COLO829 (cell line): ENCODE data around the gene SPON1.
A peak's percentile ranks its signal among the peaks of the same experiment; 100 is the strongest.
"Not testable (repeated sequence)": the region's sequence is repeated elsewhere in the genome, so short reads cannot be mapped to it uniquely, and the experiment has no call there.

Experiments used
- DNase-seq: peaks from one replicate; pipeline ENCODE4 v3.0.0; 2012; ENCODE audit warnings: low spot score

SPON1 gene

GRCh38 chr11:14245444-14245843, 282.9 kb downstream of the SPON1 start:
- no peak for DNase-seq

GRCh38 chr11:14248580-14248981, 286.1 kb downstream of the SPON1 start:
- no peak for DNase-seq

- peak; percentile 40 for DNase-seq
Measured at GRCh38 chr11:14249121-14249963, 286.8 kb downstream of the SPON1 start.

- DNase-seq = no peak
Measured at GRCh38 chr11:14251754-14252153, 289.2 kb downstream of the SPON1 start.

- DNase-seq = not testable (repeated sequence)
Measured at GRCh38 chr11:14252501-14252900, 290.0 kb downstream of the SPON1 start.

- DNase-seq = no peak
Measured at GRCh38 chr11:14253421-14253820, 290.9 kb downstream of the SPON1 start.

- DNase-seq = no peak
Measured at GRCh38 chr11:14253840-14254239, 291.3 kb downstream of the SPON1 start.

GRCh38 chr11:14254533-14255237, 292.2 kb downstream of the SPON1 start:
- no peak for DNase-seq

- DNase-seq = no peak
Measured at GRCh38 chr11:14255238-14255534, 292.7 kb downstream of the SPON1 start.

GRCh38 chr11:14258221-14258935, 295.9 kb downstream of the SPON1 start:
- no peak for DNase-seq

- no peak for DNase-seq
Measured at GRCh38 chr11:14259186-14259784, 296.8 kb downstream of the SPON1 start.

- no peak for DNase-seq
Measured at GRCh38 chr11:14259878-14260277, 297.4 kb downstream of the SPON1 start.

GRCh38 chr11:14261066-14261465, 298.5 kb downstream of the SPON1 start:
- DNase-seq = no peak

- DNase-seq = no peak
Measured at GRCh38 chr11:14262271-14262846, 299.8 kb downstream of the SPON1 start.

- no peak for DNase-seq
Measured at GRCh38 chr11:14264966-14265365, 302.4 kb downstream of the SPON1 start.

GRCh38 chr11:14266622-14267021, 304.1 kb downstream of the SPON1 start:
- DNase-seq = no peak

- DNase-seq = no peak
Measured at GRCh38 chr11:14267861-14268635, 305.5 kb downstream of the SPON1 start.

GRCh38 chr11:14269692-14270573, 307.4 kb downstream of the SPON1 start:
- no peak for DNase-seq

GRCh38 chr11:14270690-14271542, 308.4 kb downstream of the SPON1 start:
- DNase-seq = no peak
